Ishikawa (cell line): ENCODE results near the gene EPHB1.

Experiments
- CEBPB ChIP-seq: IDR thresholded peaks from 2 replicates; pipeline ENCODE4 v1.6.1; 2012
- CREB1 ChIP-seq: IDR thresholded peaks from 2 replicates; pipeline ENCODE4 v1.6.1; 2012; ENCODE audit warnings: low read depth
- EGR1 ChIP-seq: IDR thresholded peaks from 2 replicates; pipeline ENCODE4 v1.6.1; 2012
- EP300 ChIP-seq: IDR thresholded peaks from 2 replicates; pipeline ENCODE4 v1.6.1; 2012; ENCODE audit warnings: borderline replicate concordance
- FOXM1 ChIP-seq: IDR thresholded peaks from 2 replicates; pipeline ENCODE4 v1.6.1; 2012; ENCODE audit warnings: low read depth, borderline replicate concordance
- MAX ChIP-seq: IDR thresholded peaks from 2 replicates; pipeline ENCODE4 v1.6.1; 2012
- NFIC ChIP-seq: IDR thresholded peaks from 2 replicates; pipeline ENCODE4 v1.6.1; 2012
- RAD21 ChIP-seq: IDR thresholded peaks from 2 replicates; pipeline ENCODE4 v1.6.1; 2012; ENCODE audit warnings: low read depth
- REST ChIP-seq: IDR thresholded peaks from 2 replicates; pipeline ENCODE4 v1.6.1; 2012; ENCODE audit warnings: low read depth, mild to moderate bottlenecking
- TAF1 ChIP-seq: IDR thresholded peaks from 2 replicates; pipeline ENCODE4 v1.6.1; 2012; ENCODE audit warnings: low read depth, mild to moderate bottlenecking
- TCF12 ChIP-seq: IDR thresholded peaks from 2 replicates; pipeline ENCODE4 v1.6.1; 2012; ENCODE audit warnings: low read depth
- TEAD4 ChIP-seq: IDR thresholded peaks from 2 replicates; pipeline ENCODE4 v1.6.1; 2012
- USF1 ChIP-seq: IDR thresholded peaks from 2 replicates; pipeline ENCODE4 v1.6.1; 2012
- YY1 ChIP-seq: IDR thresholded peaks from 2 replicates; pipeline ENCODE4 v1.6.1; 2012; ENCODE audit warnings: low read depth
- ZBTB7A ChIP-seq: IDR thresholded peaks from 2 replicates; pipeline ENCODE4 v1.6.1; 2012; ENCODE audit warnings: low read depth

The EPHB1 gene

GRCh38 chr3:135128818-135129217 lies 333.8 kb downstream of the EPHB1 start:
- TF ChIP-seq RAD21 (no peak), YY1 (no peak), REST (no peak), MAX (no peak), EP300 (no peak), CEBPB (no peak), ZBTB7A (no peak), TEAD4 (no peak), CREB1 (no peak), FOXM1 (no peak), USF1 (no peak), EGR1 (no peak), TCF12 (no peak), NFIC (no peak), TAF1 (no peak)

- no peak for TF ChIP-seq FOXM1
- TF ChIP-seq MAX: no peak
- no peak for TF ChIP-seq EP300
- no peak for TF ChIP-seq ZBTB7A
- no peak for TF ChIP-seq TEAD4
- no peak for TF ChIP-seq USF1
- no peak for TF ChIP-seq YY1
- no peak for TF ChIP-seq TAF1
- no peak for TF ChIP-seq REST
- TF ChIP-seq RAD21: no peak
- no peak for TF ChIP-seq TCF12
- no peak for TF ChIP-seq CREB1
- TF ChIP-seq CEBPB: no peak
- no peak for TF ChIP-seq EGR1
- TF ChIP-seq NFIC: no peak
These were observed 336.2 kb downstream of the EPHB1 start for GRCh38 chr3:135131290-135131689.

GRCh38 chr3:135133905-135134683 lies 339.0 kb downstream of the EPHB1 start:
- TF ChIP-seq TAF1 (no peak), USF1 (no peak), EP300 (no peak), MAX (no peak), CEBPB (no peak), CREB1 (no peak), YY1 (no peak), REST (no peak), TCF12 (no peak)
